Raji (cell line): ENCODE results near the gene GOLGA6L6.
"Not testable (repeated sequence)": the region's sequence is repeated elsewhere in the genome, so short reads cannot be mapped to it uniquely, and the experiment has no call there.

Source experiments
- POLR2A ChIP-seq: IDR thresholded peaks from 2 replicates; pipeline ENCODE4 v1.6.1; 2011; ENCODE audit warnings: low read depth, low read length, control low read depth; ENCODE audit not compliant: insufficient read depth

Gene GOLGA6L6, protein sequence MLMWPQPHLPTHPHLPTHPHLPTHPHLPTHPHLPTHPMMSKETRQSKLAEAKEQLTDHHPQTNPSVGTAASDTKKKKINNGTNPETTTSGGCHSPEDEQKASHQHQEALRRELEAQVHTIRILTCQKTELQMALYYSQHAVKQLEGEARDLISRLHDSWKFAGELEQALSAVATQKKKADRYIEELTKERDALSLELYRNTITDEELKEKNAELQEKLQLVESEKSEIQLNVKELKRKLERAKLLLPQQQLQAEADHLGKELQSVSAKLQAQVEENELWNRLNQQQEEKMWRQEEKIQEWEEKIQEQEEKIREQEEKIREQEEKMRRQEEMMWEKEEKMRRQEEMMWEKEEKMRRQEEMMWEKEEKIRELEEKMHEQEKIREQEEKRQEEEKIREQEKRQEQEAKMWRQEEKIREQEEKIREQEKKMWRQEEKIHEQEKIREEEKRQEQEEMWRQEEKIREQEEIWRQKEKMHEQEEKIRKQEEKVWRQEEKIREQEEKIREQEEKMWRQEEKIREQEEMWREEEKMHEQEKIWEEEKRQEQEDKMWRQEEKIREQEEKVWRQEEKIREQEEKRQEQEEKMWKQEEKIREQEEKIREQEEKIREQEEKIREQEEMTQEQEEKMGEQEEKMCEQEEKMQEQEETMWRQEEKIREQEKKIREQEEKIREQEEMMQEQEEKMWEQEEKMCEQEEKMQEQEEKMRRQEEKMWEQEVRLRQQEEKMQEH

DNA sequence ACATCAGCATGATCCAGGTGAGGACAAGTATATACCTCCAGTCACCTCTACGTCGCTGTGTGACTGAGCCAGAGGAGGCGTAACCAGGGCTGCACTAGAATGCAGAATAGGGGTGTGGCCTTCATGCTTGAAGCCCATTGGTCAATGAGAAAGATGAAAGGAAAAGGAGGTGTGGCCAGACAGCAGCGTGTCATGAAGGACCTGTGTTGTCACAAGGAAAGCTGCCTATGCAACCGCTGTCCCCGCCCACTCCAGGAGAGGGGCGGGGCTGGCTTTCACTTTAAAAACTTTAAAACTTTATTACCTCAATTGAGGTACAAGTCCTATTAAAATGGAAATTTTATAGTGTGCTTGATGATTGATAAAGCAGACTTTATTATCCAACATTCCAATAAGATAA is at the start of gene GOLGA6L6:
Gene GOLGA6L6, minus strand, starts transcription at position 101 of the 400 bp plus-strand sequence. Its CDS starts 91 bp downstream, at position 10.
- not testable (repeated sequence) for TF ChIP-seq POLR2A
